ENCODE results near the gene HID1. TPM values are rescaled to one million over a fixed set of nuclear protein-coding genes. Genes with fewer than 3 reads are reported as not detected.
A peak's percentile ranks its signal among the peaks of the same experiment; 100 is the strongest.

Gene HID1
- total RNA-seq, 3 donors from 2014 or later (not counting 1 experiment from before 2014, with no cell fraction given), result 0.66 to 9.5 (median 2.8) TPM

GRCh38 chr17:74920642-74921025 is 51.9 kb downstream of the HID1 start:
- Histone ChIP-seq H3K4me3 (ENCODE audit: low read length) (no peak overlapping the region), H3K4me1 (ENCODE audit: control insufficient read depth, insufficient read depth, low read length) (peaks cover 32% of the 10 kb centered on the region), H3K27ac (ENCODE audit: low read length) (no peak overlapping the region), H3K9me3 (ENCODE audit: control insufficient read depth, insufficient read depth, low read length) (no peaks in the 10 kb centered on the region), H3K36me3 (ENCODE audit: control insufficient read depth, insufficient read depth, low read length) (no peaks in the 10 kb centered on the region), H3K27me3 (ENCODE audit: control insufficient read depth, insufficient read depth, low read length) (peaks cover 26% of the 10 kb centered on the region)
- Mint-ChIP-seq H3K27ac (no peak overlapping the region), H3K36me3 (no peaks in the 10 kb centered on the region), H3K27me3 (ENCODE audit: low read depth in 2 of 2) (peaks cover 6 to 29% of the 10 kb centered on the region in 2 donors), H3K4me1 (peaks cover 0 to 19% of the 10 kb centered on the region in 2 donors), H3K9me3 (no peaks in the 10 kb centered on the region), H3K4me3 (peak overlapping the region; percentile 37)
- 64% methylated on average over 3 of the region's 6 CpGs for WGBS (ENCODE audit: insufficient coverage)
- no peak for TF ChIP-seq CTCF (IDR thresholded peaks at IDR 0.05)
- no peak for DNase-seq
- intact Hi-C loops (cut with micrococcal nuclease), result loop anchor here (5.0 kb wide), 1 partner anchor 37 kb away; no protein-coding TSS in a partner anchor
- ATAC-seq, result no peak

GRCh38 chr17:74920306-74920620 is 52.3 kb downstream of the HID1 start:
- TF ChIP-seq CTCF (IDR thresholded peaks at IDR 0.05), result no peak
- ATAC-seq (no peak), DNase-seq (no peak)
- Mint-ChIP-seq H3K36me3 (no peaks in the 10 kb centered on the region), H3K9me3 (no peaks in the 10 kb centered on the region), H3K27me3 (ENCODE audit: low read depth in 2 of 2) (peaks cover 2 to 26% of the 10 kb centered on the region in 2 donors), H3K4me1 (peaks cover 0 to 19% of the 10 kb centered on the region in 2 donors), H3K4me3 (no peak overlapping the region), H3K27ac (no peak overlapping the region)
- Histone ChIP-seq H3K27me3 (ENCODE audit: control insufficient read depth, insufficient read depth, low read length) (peaks cover 23% of the 10 kb centered on the region), H3K36me3 (ENCODE audit: control insufficient read depth, insufficient read depth, low read length) (no peaks in the 10 kb centered on the region), H3K27ac (ENCODE audit: low read length) (no peak overlapping the region), H3K4me3 (ENCODE audit: low read length) (no peak overlapping the region), H3K4me1 (ENCODE audit: control insufficient read depth, insufficient read depth, low read length) (peaks cover 32% of the 10 kb centered on the region), H3K9me3 (ENCODE audit: control insufficient read depth, insufficient read depth, low read length) (no peaks in the 10 kb centered on the region)
- intact Hi-C loops (cut with micrococcal nuclease), result loop anchor here (5.0 kb wide), 1 partner anchor 37 kb away; no protein-coding TSS in a partner anchor
- 78% methylated on average over 27 of the region's 27 CpGs for WGBS (ENCODE audit: insufficient coverage)

GRCh38 chr17:74919440-74920305 is 52.9 kb downstream of the HID1 start:
- no peaks in the 10 kb centered on the region for H3K9me3 ChIP-seq (ENCODE audit: control insufficient read depth, insufficient read depth, low read length)
- ATAC-seq (no peak), DNase-seq (peak in 1 of 2 donors; percentile 31)
- intact Hi-C loops (cut with micrococcal nuclease), result loop anchor here (5.0 kb wide), 1 partner anchor 38 kb away; no protein-coding TSS in a partner anchor
- 72% methylated on average over 67 of the region's 67 CpGs for WGBS (ENCODE audit: insufficient coverage)
- H3K27me3 Mint-ChIP-seq (ENCODE audit: low read depth in 2 of 2), result peaks cover 0 to 24% of the 10 kb centered on the region in 2 donors
- H3K27ac Mint-ChIP-seq, result no peak overlapping the region
- H3K4me3 ChIP-seq (ENCODE audit: low read length), result no peak overlapping the region
- no peak overlapping the region for H3K27ac ChIP-seq (ENCODE audit: low read length)
- H3K4me3 Mint-ChIP-seq, result no peak overlapping the region
- peaks cover 0 to 16% of the 10 kb centered on the region in 2 donors for H3K4me1 Mint-ChIP-seq
- no peaks in the 10 kb centered on the region for H3K36me3 ChIP-seq (ENCODE audit: control insufficient read depth, insufficient read depth, low read length)
- no peaks in the 10 kb centered on the region for H3K9me3 Mint-ChIP-seq
- TF ChIP-seq CTCF (IDR thresholded peaks at IDR 0.05), result no peak
- peaks cover 20% of the 10 kb centered on the region for H3K27me3 ChIP-seq (ENCODE audit: control insufficient read depth, insufficient read depth, low read length)
- H3K4me1 ChIP-seq (ENCODE audit: control insufficient read depth, insufficient read depth, low read length), result peaks cover 30% of the 10 kb centered on the region
- H3K36me3 Mint-ChIP-seq, result no peaks in the 10 kb centered on the region
